ENCODE data around the gene ZDHHC21.

- TF ChIP-seq CTCF (IDR thresholded peaks at IDR 0.05; ENCODE audit: borderline replicate concordance, extremely low read depth, low read length, poor library complexity, severe bottlenecking): no peak
- no peak for TF ChIP-seq EZH2 (IDR thresholded peaks at IDR 0.05; ENCODE audit: borderline replicate concordance, low read depth, low read length, severe bottlenecking)
Observed at GRCh38 chr9:14686168-14686567, 7.1 kb downstream of the ZDHHC21 start.

All from DND-41 (cell line).